Kidney capillary endothelial cell (primary cell): ENCODE measurements around the gene ELOVL2.
"Not testable (repeated sequence)": the region's sequence is repeated elsewhere in the genome, so short reads cannot be mapped to it uniquely, and the experiment has no call there.

Source experiments
- DNase-seq: peaks from one replicate; pipeline ENCODE4 v3.0.0-alpha.2; 2018; ENCODE audit warnings: low spot score

Gene ELOVL2

GRCh38 chr6:11021003-11021402, 23.1 kb downstream of the ELOVL2 start:
- no peak for DNase-seq

GRCh38 chr6:11018225-11018624, 25.9 kb downstream of the ELOVL2 start:
- DNase-seq: no peak

- no peak for DNase-seq
These were observed 27.0 kb downstream of the ELOVL2 start for GRCh38 chr6:11017090-11017489.

GRCh38 chr6:11016452-11016851, 27.7 kb downstream of the ELOVL2 start:
- DNase-seq: no peak

- no peak for DNase-seq
These were observed 29.0 kb downstream of the ELOVL2 start for GRCh38 chr6:11015102-11015501.

GRCh38 chr6:11013721-11014070, 30.4 kb downstream of the ELOVL2 start:
- no peak for DNase-seq

GRCh38 chr6:11012976-11013720, 31.0 kb downstream of the ELOVL2 start:
- DNase-seq: no peak

- DNase-seq: no peak
These were observed 31.8 kb downstream of the ELOVL2 start for GRCh38 chr6:11012295-11012754.

GRCh38 chr6:11011787-11012234, 32.3 kb downstream of the ELOVL2 start:
- no peak for DNase-seq

- peak; percentile 40 for DNase-seq
These were observed 34.8 kb downstream of the ELOVL2 start for GRCh38 chr6:11009353-11009752.

GRCh38 chr6:11008821-11009220, 35.3 kb downstream of the ELOVL2 start:
- DNase-seq: no peak

GRCh38 chr6:11007715-11008608, 36.1 kb downstream of the ELOVL2 start:
- peak; percentile 51 for DNase-seq

- no peak for DNase-seq
These were observed 38.0 kb downstream of the ELOVL2 start for GRCh38 chr6:11006061-11006460.

GRCh38 chr6:11003297-11003696, 40.8 kb downstream of the ELOVL2 start:
- DNase-seq: not testable (repeated sequence)

GRCh38 chr6:11002176-11002575, 41.9 kb downstream of the ELOVL2 start:
- DNase-seq: no peak

- DNase-seq: no peak
These were observed 44.1 kb downstream of the ELOVL2 start for GRCh38 chr6:10999994-11000393.

GRCh38 chr6:10995114-10995707, 48.9 kb downstream of the ELOVL2 start:
- no peak for DNase-seq

GRCh38 chr6:10993896-10994295, 50.2 kb downstream of the ELOVL2 start:
- no peak for DNase-seq

- DNase-seq: no peak
These were observed 53.0 kb downstream of the ELOVL2 start for GRCh38 chr6:10991115-10991514.

GRCh38 chr6:10989587-10989986, 54.5 kb downstream of the ELOVL2 start:
- no peak for DNase-seq

GRCh38 chr6:10984959-10985358, 59.1 kb downstream of the ELOVL2 start:
- not testable (repeated sequence) for DNase-seq

GRCh38 chr6:10981409-10981808, 62.7 kb downstream of the ELOVL2 start:
- no peak for DNase-seq

- no peak for DNase-seq
These were observed 64.5 kb downstream of the ELOVL2 start for GRCh38 chr6:10979603-10980002.
